Choroid plexus epithelial cell (primary cell): Measurements from ENCODE around the gene COG5.
A peak's percentile ranks its signal among the peaks of the same experiment; 100 is the strongest.

ENCODE experiments used
- DNase-seq: peaks from one replicate; pipeline ENCODE4 v3.0.0-alpha.2; 2010; ENCODE audit warnings: low read depth
- H3K4me3 ChIP-seq: 2 replicates; pipeline ENCODE4 v1.5.1; 2011; ENCODE audit warnings: low read depth, mild to moderate bottlenecking, control low read depth, low read length, moderate library complexity
- TF ChIP-seq, protein P1 (sequence below): conservative IDR thresholded peaks from 2 replicates; pipeline ENCODE4 v1.5.1; 2011; ENCODE audit warnings: low read depth, mild to moderate bottlenecking, control low read depth, inconsistent platforms, low read length, moderate library complexity

COG5 gene

DNA sequence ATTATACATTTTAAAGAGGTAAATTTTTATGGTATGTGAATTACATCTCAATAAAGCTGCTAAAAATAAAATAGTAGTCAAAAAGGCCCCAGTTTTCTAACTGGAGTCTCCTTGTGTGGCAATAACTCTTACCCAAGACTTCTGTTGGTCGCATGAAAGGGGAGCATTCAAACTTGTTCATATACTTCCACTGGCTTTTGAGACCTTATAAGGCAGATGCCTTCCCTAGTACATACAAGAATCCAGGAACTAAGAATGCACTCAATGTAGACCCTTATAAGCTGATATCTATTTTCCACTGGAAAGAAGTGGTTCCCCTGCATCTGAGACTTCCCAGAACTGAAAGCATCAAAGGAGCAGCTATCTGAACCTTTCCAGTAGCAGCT, 29.3 kb upstream of the COG5 start:
- DNase-seq = no peak
- TF ChIP-seq, protein P1, sequence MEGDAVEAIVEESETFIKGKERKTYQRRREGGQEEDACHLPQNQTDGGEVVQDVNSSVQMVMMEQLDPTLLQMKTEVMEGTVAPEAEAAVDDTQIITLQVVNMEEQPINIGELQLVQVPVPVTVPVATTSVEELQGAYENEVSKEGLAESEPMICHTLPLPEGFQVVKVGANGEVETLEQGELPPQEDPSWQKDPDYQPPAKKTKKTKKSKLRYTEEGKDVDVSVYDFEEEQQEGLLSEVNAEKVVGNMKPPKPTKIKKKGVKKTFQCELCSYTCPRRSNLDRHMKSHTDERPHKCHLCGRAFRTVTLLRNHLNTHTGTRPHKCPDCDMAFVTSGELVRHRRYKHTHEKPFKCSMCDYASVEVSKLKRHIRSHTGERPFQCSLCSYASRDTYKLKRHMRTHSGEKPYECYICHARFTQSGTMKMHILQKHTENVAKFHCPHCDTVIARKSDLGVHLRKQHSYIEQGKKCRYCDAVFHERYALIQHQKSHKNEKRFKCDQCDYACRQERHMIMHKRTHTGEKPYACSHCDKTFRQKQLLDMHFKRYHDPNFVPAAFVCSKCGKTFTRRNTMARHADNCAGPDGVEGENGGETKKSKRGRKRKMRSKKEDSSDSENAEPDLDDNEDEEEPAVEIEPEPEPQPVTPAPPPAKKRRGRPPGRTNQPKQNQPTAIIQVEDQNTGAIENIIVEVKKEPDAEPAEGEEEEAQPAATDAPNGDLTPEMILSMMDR = no peak
- no peak overlapping the region for H3K4me3 ChIP-seq

DNA sequence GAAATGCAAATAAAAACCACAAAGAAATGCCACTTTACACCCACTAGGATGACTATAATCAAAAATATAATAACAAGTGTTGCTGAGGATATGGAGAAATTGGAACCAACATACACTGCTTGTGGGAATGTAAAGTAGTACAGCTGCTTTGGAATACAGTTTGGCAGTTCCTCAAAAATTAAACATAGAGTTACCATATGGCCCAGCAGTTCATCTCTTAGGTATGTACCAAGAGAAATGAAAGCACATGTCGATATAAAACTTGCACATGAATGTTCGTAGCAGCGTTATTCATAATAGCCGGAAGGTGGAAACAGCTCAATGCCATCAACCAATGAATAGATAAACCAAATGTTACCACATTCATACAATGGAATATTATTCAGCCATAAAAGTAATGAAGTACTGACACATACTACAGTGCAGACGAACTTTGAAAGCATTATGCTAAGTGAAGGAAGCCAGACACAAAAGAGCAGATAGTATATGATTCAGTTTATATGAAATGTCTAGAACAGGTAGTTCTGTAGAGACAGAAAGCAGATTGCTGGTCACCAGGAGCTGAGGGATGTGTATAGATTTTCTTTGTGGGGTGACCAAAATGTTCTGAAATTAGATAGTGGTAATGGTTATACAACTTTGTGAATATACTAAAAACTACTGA, 28.8 kb upstream of the COG5 start:
- DNase-seq = peak; percentile 41
- TF ChIP-seq, protein P1 = no peak
- H3K4me3 ChIP-seq = no peak overlapping the region

DNA sequence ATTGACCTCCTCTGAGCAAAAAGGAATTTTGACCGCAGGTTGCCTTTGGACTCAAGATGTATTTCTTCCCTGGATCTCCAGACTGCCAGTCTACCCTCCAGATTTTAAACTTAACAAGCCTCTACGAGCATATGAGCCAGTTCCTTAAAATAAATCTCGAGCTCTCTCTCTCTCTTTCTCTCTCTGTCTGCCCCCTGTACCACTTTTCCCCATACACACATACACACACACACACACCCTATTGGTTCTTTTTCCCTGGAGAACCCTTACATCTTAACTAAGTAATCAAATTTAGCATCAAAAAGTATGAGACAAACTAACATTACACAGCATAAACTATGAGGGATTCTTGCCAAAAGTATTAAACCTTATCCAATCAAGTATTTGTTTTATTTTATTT, 27.7 kb upstream of the COG5 start:
- DNase-seq = no peak
- TF ChIP-seq, protein P1 = no peak
- no peak overlapping the region for H3K4me3 ChIP-seq

DNA sequence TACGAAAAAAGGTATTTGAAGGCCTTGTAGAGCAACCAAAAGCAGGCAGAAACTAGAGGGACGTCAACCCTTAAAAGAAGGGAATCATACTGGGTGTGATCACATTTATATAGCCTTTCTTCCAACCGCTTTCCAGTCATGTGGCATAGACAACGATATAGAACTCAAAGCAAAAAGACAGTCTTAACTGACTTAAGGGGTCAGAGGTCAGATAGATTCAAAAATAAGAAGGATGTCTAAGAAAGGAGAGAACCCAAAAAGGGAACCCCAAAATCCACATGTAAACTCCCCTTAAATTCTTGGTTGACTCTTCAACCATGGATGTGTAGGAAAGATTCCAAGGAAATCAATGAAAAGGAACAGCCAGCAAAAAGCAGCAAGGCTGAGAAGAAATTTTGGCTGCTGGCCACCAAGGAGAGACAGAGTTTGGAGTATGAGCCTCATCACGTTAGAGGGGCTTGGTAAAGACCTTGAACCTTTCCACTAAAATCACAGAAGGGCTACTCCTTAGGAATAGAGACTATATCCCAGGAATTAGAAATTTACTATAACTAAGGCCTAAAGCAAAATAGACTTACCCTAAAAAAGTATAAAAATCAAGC, 24.9 kb upstream of the COG5 start:
- TF ChIP-seq, protein P1 = no peak
- DNase-seq = no peak
- no peak overlapping the region for H3K4me3 ChIP-seq

DNA sequence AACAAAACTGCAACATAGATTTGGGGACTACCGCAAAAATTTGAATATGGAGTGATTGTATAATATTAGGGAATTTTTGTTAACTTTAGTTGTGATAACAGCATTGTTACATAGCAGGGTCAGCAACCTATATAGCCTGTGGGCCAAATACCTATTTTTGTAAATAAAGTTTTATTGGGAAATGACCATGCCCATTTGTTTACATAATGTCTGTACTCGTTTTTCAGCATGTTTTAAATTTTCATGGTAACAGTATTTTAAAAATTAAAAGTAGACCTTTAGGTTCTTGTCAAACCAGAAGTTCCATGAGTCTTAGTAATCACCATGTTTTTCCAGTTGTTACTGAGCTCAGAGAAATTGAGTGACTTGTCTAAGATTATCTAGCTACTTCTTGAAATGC, 21.0 kb upstream of the COG5 start:
- no peak for DNase-seq
- TF ChIP-seq, protein P1 = no peak
- H3K4me3 ChIP-seq = no peak overlapping the region

DNA sequence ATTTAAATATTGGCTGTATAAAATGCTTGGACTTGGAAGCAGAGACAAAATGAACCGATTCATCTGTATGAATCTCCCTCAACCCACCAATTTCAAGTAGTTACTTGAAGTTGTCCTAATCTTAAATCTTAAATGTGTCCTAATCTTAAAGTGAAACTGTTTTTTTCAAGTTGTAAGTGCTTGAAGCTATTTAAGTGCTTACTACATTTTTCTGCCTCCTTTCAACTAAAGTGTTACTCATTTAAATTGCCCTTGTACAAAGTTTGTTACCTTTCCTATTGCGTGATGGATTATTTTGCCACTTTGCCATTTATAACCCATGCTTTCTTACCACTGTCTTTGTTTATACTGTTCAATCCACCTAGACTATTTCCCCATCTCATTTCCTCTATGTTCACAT, 19.2 kb upstream of the COG5 start:
- TF ChIP-seq, protein P1 = no peak
- peak; percentile 19 for DNase-seq
- H3K4me3 ChIP-seq = no peak overlapping the region
